H1 (cell line): ENCODE data around the gene SRGAP2C. TPM values are rescaled to one million over a fixed set of nuclear protein-coding genes. Genes with fewer than 3 reads are reported as not detected.
"Not testable (repeated sequence)": the region's sequence is repeated elsewhere in the genome, so short reads cannot be mapped to it uniquely, and the experiment has no call there.

Experiments
- CTCF ChIA-PET: fragments of 300-600 bp; sonication (Branson Sonifier 250); formaldehyde crosslinking; loops from one replicate; lab custom pipeline; 2021; ENCODE audit not compliant: partially characterized antibody; lab: Charles Lee
- POLR2A ChIA-PET: fragments of 300-600 bp; sonication (Branson Sonifier 250); formaldehyde crosslinking; loops from one replicate; lab custom pipeline; 2021; ENCODE audit warnings: inconsistent platforms; ENCODE audit not compliant: partially characterized antibody; lab: Charles Lee
- DNase-seq, 2 experiments: peaks; one replicate each; pipeline versions ENCODE4 v3.0.0 to v3.0.0-alpha.2; 2010 to 2022; ENCODE audit warnings: low spot score in 2 of 2, low read depth in 1 of 2, mixed read lengths in 1 of 2
- FAIRE-seq: peaks from 2 replicates; lab custom pipeline; 2011; peaks lifted over from hg19 to GRCh38; lab: Jason Lieb, UNC
- H2AFZ ChIP-seq: 2 replicates; pipeline ENCODE4 v1.8.1; 2012; ENCODE audit warnings: low read length, inconsistent platforms
- H2AK5ac ChIP-seq: 2 replicates; pipeline ENCODE4 v1.6.1; 2013; ENCODE audit warnings: low read depth, low read length
- H2BK120ac ChIP-seq: replicated peaks from 2 replicates; pipeline ENCODE3; 2013; ENCODE audit warnings: low read depth, low read length, inconsistent platforms
- H2BK12ac ChIP-seq: 2 replicates; pipeline ENCODE4 v1.6.1; 2013; ENCODE audit warnings: low read depth, low read length
- H2BK15ac ChIP-seq: 2 replicates; pipeline ENCODE4 v1.6.1; 2013; ENCODE audit warnings: low read length
- H2BK20ac ChIP-seq: 2 replicates; pipeline ENCODE4 v1.6.1; 2013; ENCODE audit warnings: low read length
- H2BK5ac ChIP-seq: 2 replicates; pipeline ENCODE4 v1.6.1; 2013; ENCODE audit warnings: low read depth, low read length
- H3K14ac ChIP-seq: 2 replicates; pipeline ENCODE4 v1.6.1; 2013; ENCODE audit warnings: inconsistent platforms; ENCODE audit not compliant: insufficient read length
- H3K18ac ChIP-seq: 2 replicates; pipeline ENCODE4 v1.6.1; 2013; ENCODE audit warnings: low read length; ENCODE audit errors: extremely low read depth
- H3K23ac ChIP-seq: 2 replicates; pipeline ENCODE4 v1.6.1; 2013; ENCODE audit warnings: inconsistent platforms; ENCODE audit not compliant: insufficient read length
- H3K23me2 ChIP-seq: 2 replicates; pipeline ENCODE4 v1.6.1; 2013; ENCODE audit warnings: low read depth, low read length
- H3K27ac ChIP-seq: 2 replicates; pipeline ENCODE4 v1.6.1; 2011; ENCODE audit warnings: low read depth, low read length, inconsistent platforms
- H3K27me3 ChIP-seq, 4 experiments: replicated peaks in 1 of 4; 1 replicate in 1 of 4; 2 replicates in 3 of 4; pipeline versions ENCODE4 v1.6.1 to v1.8.1; 2011 to 2013; ENCODE audit warnings: low read length in 3 of 4, mild to moderate bottlenecking in 3 of 4, inconsistent platforms in 2 of 4, mixed read lengths in 2 of 4, moderate library complexity in 1 of 4; ENCODE audit not compliant: control insufficient read depth in 3 of 4, insufficient read depth in 3 of 4; ENCODE audit errors: extremely low read depth in 1 of 4
- H3K36me3 ChIP-seq, 4 experiments: 2 replicates each; pipeline versions ENCODE4 v1.6.1 to v1.8.1; 2011 to 2013; ENCODE audit warnings: mild to moderate bottlenecking in 4 of 4, low read length in 3 of 4, moderate library complexity in 2 of 4, control low read depth in 1 of 4, inconsistent platforms in 1 of 4; ENCODE audit not compliant: insufficient read depth in 4 of 4, control insufficient read depth in 2 of 4
- H3K4ac ChIP-seq: replicated peaks from 2 replicates; pipeline ENCODE3; 2013; ENCODE audit warnings: low read length, low read depth, mixed read lengths, inconsistent platforms; ENCODE audit not compliant: insufficient read length
- H3K4me1 ChIP-seq, 4 experiments: replicated peaks in 1 of 4; 1 replicate in 1 of 4; 2 replicates in 3 of 4; pipeline versions ENCODE4 v1.6.1 to v1.8.1; 2011 to 2013; ENCODE audit warnings: low read length in 3 of 4, inconsistent platforms in 2 of 4, mixed read lengths in 1 of 4; ENCODE audit not compliant: insufficient read depth in 4 of 4, control insufficient read depth in 3 of 4
- H3K4me2 ChIP-seq, 2 experiments: 2 replicates each; pipeline versions ENCODE4 v1.6.1 to v1.8.1; 2011 to 2013; ENCODE audit warnings: low read depth in 2 of 2, low read length in 2 of 2, control low read depth in 1 of 2, inconsistent platforms in 1 of 2, mild to moderate bottlenecking in 1 of 2; ENCODE audit not compliant: insufficient read depth in 1 of 2
- H3K4me3 ChIP-seq, 4 experiments: fragments of 200-600, 300-600 bp in 1 of 4; sonication (generic), shearing (Covaris generic), sonication (Bioruptor Twin) in 1 of 4; 2 replicates each; pipeline versions ENCODE4 v1.5.1 to v1.8.1; 2011 to 2016; ENCODE audit warnings: low read length in 4 of 4, low read depth in 3 of 4, control low read depth in 2 of 4, inconsistent platforms in 2 of 4, mild to moderate bottlenecking in 2 of 4, mixed read lengths in 1 of 4, moderate library complexity in 1 of 4; ENCODE audit not compliant: insufficient read depth in 2 of 4; ENCODE audit errors: extremely low read depth in 1 of 4
- H3K56ac ChIP-seq: replicated peaks from 2 replicates; pipeline ENCODE3; 2013; ENCODE audit warnings: low read depth, mild to moderate bottlenecking, mixed read lengths, low read length, inconsistent platforms; ENCODE audit not compliant: insufficient read length
- H3K79me1 ChIP-seq: 2 replicates; pipeline ENCODE4 v1.6.1; 2013; ENCODE audit warnings: low read depth, low read length, control low read depth
- H3K79me2 ChIP-seq, 2 experiments: 2 replicates each; pipeline versions ENCODE4 v1.6.1 to v1.8.1; 2012 to 2013; ENCODE audit warnings: low read length in 2 of 2, mild to moderate bottlenecking in 2 of 2, inconsistent platforms in 1 of 2; ENCODE audit not compliant: insufficient read depth in 2 of 2, control insufficient read depth in 1 of 2
- H3K9ac ChIP-seq, 4 experiments: replicated peaks in 1 of 4; 1 replicate in 1 of 4; 2 replicates in 3 of 4; pipeline versions ENCODE4 v1.6.1 to v1.8.1; 2011 to 2013; ENCODE audit warnings: low read depth in 3 of 4, low read length in 3 of 4, control low read depth in 2 of 4, mild to moderate bottlenecking in 2 of 4, moderate library complexity in 2 of 4, inconsistent platforms in 1 of 4; ENCODE audit errors: extremely low read depth in 1 of 4
- H3K9me3 ChIP-seq, 2 experiments: 2 replicates each; pipeline versions ENCODE4 v1.6.1 to v1.8.1; 2012 to 2013; ENCODE audit warnings: mild to moderate bottlenecking in 2 of 2, moderate library complexity in 2 of 2, control low read depth in 1 of 2, inconsistent platforms in 1 of 2, low read depth in 1 of 2, low read length in 1 of 2, mixed read lengths in 1 of 2; ENCODE audit not compliant: insufficient read depth in 2 of 2
- H4K20me1 ChIP-seq, 2 experiments: replicated peaks in 1 of 2; 2 replicates each; pipeline versions ENCODE3 to v1.8.1; 2011 to 2013; ENCODE audit warnings: inconsistent platforms in 2 of 2, low read length in 2 of 2, mild to moderate bottlenecking in 1 of 2; ENCODE audit not compliant: insufficient read depth in 2 of 2, control insufficient read depth in 1 of 2
- H4K5ac ChIP-seq: 2 replicates; pipeline ENCODE4 v1.6.1; 2013; ENCODE audit warnings: low read length, low read depth, mixed read lengths, inconsistent platforms; ENCODE audit not compliant: insufficient read length
- H4K8ac ChIP-seq: 2 replicates; pipeline ENCODE4 v1.8.0; 2013; ENCODE audit warnings: mild to moderate bottlenecking, moderate library complexity, low read length, inconsistent platforms; ENCODE audit not compliant: insufficient read depth; ENCODE audit errors: extremely low read depth
- H4K91ac ChIP-seq: replicated peaks from 2 replicates; pipeline ENCODE3; 2013; ENCODE audit warnings: low read length, mixed read lengths, inconsistent platforms; ENCODE audit not compliant: insufficient read length
- WGBS, 2 experiments: shearing (Covaris generic) in 1 of 2; methylation state at CpG; one replicate each; pipeline versions ENCODE4 v1.1.6 to v1.1.7; 2013 to 2015; ENCODE audit warnings: low lambda C conversion rate in 2 of 2, mixed read lengths in 2 of 2, inconsistent platforms in 1 of 2, low coverage in 1 of 2, missing lambda C conversion rate in 1 of 2; ENCODE audit not compliant: insufficient replicate concordance in 2 of 2, insufficient coverage in 1 of 2, insufficient read length in 1 of 2; ENCODE audit errors: extremely low coverage in 1 of 2, missing lambda C conversion rate in 1 of 2; 5-methylcytosine and 5-hydroxymethylcytosine counted together
- polyA plus RNA-seq, 7 experiments: library from polyadenylated mRNA; depleted of rRNA in 3 of 7; stranded (reverse) in 5 of 7; unstranded in 2 of 7; fragments of >200 nt in 5 of 7; fragments of 200-250 nt in 2 of 7; gene quantifications; 1 replicate in 5 of 7; 2 replicates in 1 of 7; 4 replicates in 1 of 7; pipeline versions ENCODE4 v1.2.1 to v1.2.3, GENCODE V29; 2011 to 2013; ENCODE audit warnings: missing spikeins in 2 of 7, mixed read lengths in 2 of 7
- total RNA-seq: library from RNA; stranded (reverse); fragmentation: NEBNext Ultra II Directional; extraction: Animal tissue kit (Norgen Biotek cat#: 25700); gene quantifications from 2 replicates; pipeline ENCODE4 v1.2.1, GENCODE V29; 2021

The SRGAP2C gene
- total and polyA plus RNA-seq, 2 of the 8 experiments (the other 6 are each of a cell fraction or from before 2014, with no cell fraction given): 2.5 to 25.2 TPM

- H3K18ac ChIP-seq, H3K4ac ChIP-seq, H4K8ac ChIP-seq, H3K36me3 ChIP-seq, H3K79me2 ChIP-seq, CTCF ChIA-PET, H3K9me3 ChIP-seq, H2BK12ac ChIP-seq, H4K20me1 ChIP-seq, H2AK5ac ChIP-seq, H3K27me3 ChIP-seq, H3K14ac ChIP-seq, H3K27ac ChIP-seq, POLR2A ChIA-PET, H2BK20ac ChIP-seq, H3K4me1 ChIP-seq, FAIRE-seq, H4K91ac ChIP-seq, H3K4me2 ChIP-seq, H2AFZ ChIP-seq, DNase-seq, H3K4me3 ChIP-seq, H2BK15ac ChIP-seq, H2BK120ac ChIP-seq, H3K23ac ChIP-seq, H3K23me2 ChIP-seq, H3K9ac ChIP-seq, H3K56ac ChIP-seq, H3K79me1 ChIP-seq, H2BK5ac ChIP-seq, H4K5ac ChIP-seq: not testable (repeated sequence)
- 92% methylated on average over 2 of the region's 2 CpGs; no CpG with 5 or more reads in 1 of the 2 experiments for WGBS, 2 experiments
Observed at GRCh38 chr1:121192512-121192911, 7.7 kb downstream of the SRGAP2C start.

- H4K91ac ChIP-seq, H2BK120ac ChIP-seq, H3K56ac ChIP-seq, POLR2A ChIA-PET, H2BK15ac ChIP-seq, H4K8ac ChIP-seq, H3K4me1 ChIP-seq, H2BK20ac ChIP-seq, H3K36me3 ChIP-seq, CTCF ChIA-PET, H3K9me3 ChIP-seq, H2AK5ac ChIP-seq, H3K4ac ChIP-seq, H4K20me1 ChIP-seq, H3K23ac ChIP-seq, H2AFZ ChIP-seq, H2BK5ac ChIP-seq, H3K27ac ChIP-seq, FAIRE-seq, DNase-seq, H3K4me3 ChIP-seq, H3K79me1 ChIP-seq, H4K5ac ChIP-seq, H3K14ac ChIP-seq, H3K27me3 ChIP-seq, H3K4me2 ChIP-seq, H3K9ac ChIP-seq, H3K79me2 ChIP-seq, H3K23me2 ChIP-seq, H3K18ac ChIP-seq, H2BK12ac ChIP-seq: not testable (repeated sequence)
- 90% methylated on average over 2 of the region's 7 CpGs; no CpG with 5 or more reads in 1 of the 2 experiments for WGBS, 2 experiments
Observed at GRCh38 chr1:121197095-121197882, 12.5 kb downstream of the SRGAP2C start.
